ENCODE data around the gene GYPB. TPM values are rescaled to one million over a fixed set of nuclear protein-coding genes. Genes with fewer than 3 reads are reported as not detected.
"Not testable (repeated sequence)": the region's sequence is repeated elsewhere in the genome, so short reads cannot be mapped to it uniquely, and the experiment has no call there.

The GYPB gene
- total RNA-seq, 1 donor from 2014 or later = not detected

DNA sequence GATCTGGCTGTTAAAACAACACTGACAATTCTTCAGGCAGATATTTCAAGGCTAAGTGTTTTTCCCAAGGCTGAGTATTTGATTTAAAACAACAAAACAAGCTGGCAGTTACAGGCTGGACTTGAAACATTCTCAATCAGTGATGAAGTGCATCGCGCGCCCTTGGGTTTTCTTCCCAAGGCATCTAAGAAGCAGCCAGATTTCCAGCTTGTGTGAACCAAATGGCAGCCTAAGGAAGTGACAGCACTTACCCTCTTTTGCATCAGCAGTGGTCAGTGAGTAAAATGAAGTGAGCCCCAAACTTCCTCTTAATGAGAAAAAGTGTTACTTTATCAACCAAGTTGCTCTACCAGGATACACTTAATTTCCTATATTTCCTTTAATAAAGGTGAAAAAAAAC is 12.2 kb upstream of the GYPB start:
- H3K4me3 Mint-ChIP-seq (ENCODE audit: unreplicated experiment); H4K20me1 ChIP-seq (ENCODE audit: insufficient read depth, low read length); H3K9me3 Mint-ChIP-seq (ENCODE audit: unreplicated experiment); H3K36me3 Mint-ChIP-seq (ENCODE audit: low read depth, unreplicated experiment); H3K27me3 ChIP-seq (ENCODE audit: insufficient read depth, low read length); H3K4me3 ChIP-seq (ENCODE audit: insufficient read depth, low read depth, low read length); H3K4me1 Mint-ChIP-seq (ENCODE audit: low read depth, unreplicated experiment); H3K4me1 ChIP-seq (ENCODE audit: insufficient read depth, low read length); DNase-seq (ENCODE audit: low read depth); H3K9ac ChIP-seq (ENCODE audit: low read length); H3K4me2 ChIP-seq (ENCODE audit: low read length); H3K9me3 ChIP-seq (ENCODE audit: insufficient read depth, low read depth, low read length); H3K79me2 ChIP-seq (ENCODE audit: insufficient read depth, low read length); H3K36me3 ChIP-seq (ENCODE audit: insufficient read depth, low read length); H3K27ac ChIP-seq (ENCODE audit: low read depth, low read length); FAIRE-seq; H2AFZ ChIP-seq (ENCODE audit: low read depth, low read length); H3K27ac Mint-ChIP-seq (ENCODE audit: unreplicated experiment); H3K27me3 Mint-ChIP-seq (ENCODE audit: low read depth, unreplicated experiment): not testable (repeated sequence)

DNA sequence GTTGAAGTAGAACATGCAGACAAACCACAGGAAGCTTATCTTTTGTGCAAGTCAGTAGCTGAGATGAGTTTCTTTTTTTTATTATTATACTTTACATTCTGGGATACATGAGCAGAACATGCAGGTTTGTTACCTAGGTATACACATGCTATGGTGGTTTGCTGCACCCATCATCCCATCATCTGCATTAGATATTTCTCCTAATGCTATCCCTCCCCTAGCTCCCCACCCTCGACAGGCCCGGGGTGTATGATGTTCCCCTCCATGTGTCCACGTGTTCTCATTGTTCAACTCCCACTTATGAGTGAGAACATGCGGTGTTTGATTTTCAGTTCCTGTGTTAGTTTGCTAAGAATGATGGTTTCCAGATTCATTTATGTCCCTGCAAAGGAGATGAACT is 11.5 kb upstream of the GYPB start:
- not testable (repeated sequence) for FAIRE-seq; H3K9me3 Mint-ChIP-seq (ENCODE audit: unreplicated experiment); H3K27ac ChIP-seq (ENCODE audit: low read depth, low read length); H3K27ac Mint-ChIP-seq (ENCODE audit: unreplicated experiment); H4K20me1 ChIP-seq (ENCODE audit: insufficient read depth, low read length); H3K4me3 Mint-ChIP-seq (ENCODE audit: unreplicated experiment); H3K36me3 ChIP-seq (ENCODE audit: insufficient read depth, low read length); H3K27me3 ChIP-seq (ENCODE audit: insufficient read depth, low read length); H3K27me3 Mint-ChIP-seq (ENCODE audit: low read depth, unreplicated experiment); DNase-seq (ENCODE audit: low read depth); H3K79me2 ChIP-seq (ENCODE audit: insufficient read depth, low read length); H3K4me3 ChIP-seq (ENCODE audit: insufficient read depth, low read depth, low read length); H3K4me1 Mint-ChIP-seq (ENCODE audit: low read depth, unreplicated experiment); H3K9ac ChIP-seq (ENCODE audit: low read length); H3K4me2 ChIP-seq (ENCODE audit: low read length); H3K36me3 Mint-ChIP-seq (ENCODE audit: low read depth, unreplicated experiment); H3K4me1 ChIP-seq (ENCODE audit: insufficient read depth, low read length); H2AFZ ChIP-seq (ENCODE audit: low read depth, low read length); H3K9me3 ChIP-seq (ENCODE audit: insufficient read depth, low read depth, low read length)

DNA sequence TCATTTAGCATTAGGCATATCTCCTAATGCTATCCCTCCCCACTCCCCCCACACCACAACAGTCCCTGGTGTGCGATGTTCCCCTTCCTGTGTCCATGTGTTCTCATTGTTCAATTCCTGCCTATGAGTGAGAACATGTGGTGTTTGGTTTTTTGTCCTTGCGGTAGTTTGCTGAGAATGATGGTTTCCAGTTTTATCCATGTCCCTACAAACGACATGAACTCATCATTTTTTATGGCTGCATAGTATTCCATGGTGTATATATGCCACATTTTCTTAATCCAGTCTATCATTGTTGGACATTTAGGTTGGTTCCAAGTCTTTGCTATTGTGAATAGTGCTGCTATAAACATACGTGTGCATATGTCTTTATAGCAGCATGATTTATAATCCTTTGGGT is 7.5 kb upstream of the GYPB start:
- not testable (repeated sequence) for H4K20me1 ChIP-seq (ENCODE audit: insufficient read depth, low read length)

DNA sequence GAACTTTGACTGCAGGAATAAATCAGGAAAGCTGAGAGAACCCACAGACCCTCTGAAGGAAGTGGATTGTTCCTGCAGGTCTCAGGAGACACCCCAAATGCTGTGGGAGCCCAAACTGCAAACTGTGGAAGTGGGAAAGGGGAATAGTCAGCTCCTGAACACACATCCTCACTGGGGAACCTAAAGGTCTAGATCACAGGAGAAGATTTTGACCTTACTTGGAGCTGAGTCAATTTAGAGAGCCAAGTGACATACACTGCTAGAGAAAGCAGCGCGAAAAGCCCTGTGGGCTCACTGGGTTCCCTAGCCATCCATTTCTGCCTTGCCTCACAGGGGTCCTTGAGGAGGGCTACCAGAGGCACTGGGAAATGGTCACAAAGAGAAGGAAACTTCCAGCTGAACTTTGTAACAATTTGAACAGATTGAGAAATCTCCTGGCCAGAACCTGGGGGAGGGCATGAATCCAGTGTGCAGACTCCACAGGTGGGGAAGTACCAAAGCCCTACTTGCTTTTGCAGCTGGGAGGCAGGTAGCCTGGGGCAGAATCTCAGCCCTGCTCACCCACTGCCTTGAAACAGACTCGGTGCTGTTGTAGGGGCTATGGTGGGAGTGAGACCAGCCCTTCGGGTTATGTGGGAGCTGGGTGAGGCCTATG is 5.3 kb upstream of the GYPB start:
- H3K4me2 ChIP-seq (ENCODE audit: low read length); H3K4me1 Mint-ChIP-seq (ENCODE audit: low read depth, unreplicated experiment); H2AFZ ChIP-seq (ENCODE audit: low read depth, low read length); H3K4me3 ChIP-seq (ENCODE audit: insufficient read depth, low read depth, low read length); H3K36me3 ChIP-seq (ENCODE audit: insufficient read depth, low read length); H3K9ac ChIP-seq (ENCODE audit: low read length); H3K27me3 Mint-ChIP-seq (ENCODE audit: low read depth, unreplicated experiment); H3K27me3 ChIP-seq (ENCODE audit: insufficient read depth, low read length); H3K36me3 Mint-ChIP-seq (ENCODE audit: low read depth, unreplicated experiment); H3K27ac Mint-ChIP-seq (ENCODE audit: unreplicated experiment); H3K27ac ChIP-seq (ENCODE audit: low read depth, low read length); H3K9me3 ChIP-seq (ENCODE audit: insufficient read depth, low read depth, low read length); H3K9me3 Mint-ChIP-seq (ENCODE audit: unreplicated experiment); H3K79me2 ChIP-seq (ENCODE audit: insufficient read depth, low read length); DNase-seq (ENCODE audit: low read depth); H3K4me1 ChIP-seq (ENCODE audit: insufficient read depth, low read length); H3K4me3 Mint-ChIP-seq (ENCODE audit: unreplicated experiment); H4K20me1 ChIP-seq (ENCODE audit: insufficient read depth, low read length); FAIRE-seq: not testable (repeated sequence)

More for the DNA sequence above, 7.5 kb upstream of the GYPB start:
- not testable (repeated sequence) for H3K27ac Mint-ChIP-seq (ENCODE audit: unreplicated experiment); H3K4me3 ChIP-seq (ENCODE audit: insufficient read depth, low read depth, low read length); DNase-seq (ENCODE audit: low read depth); H3K36me3 Mint-ChIP-seq (ENCODE audit: low read depth, unreplicated experiment); H3K79me2 ChIP-seq (ENCODE audit: insufficient read depth, low read length); H3K4me3 Mint-ChIP-seq (ENCODE audit: unreplicated experiment); H3K4me1 Mint-ChIP-seq (ENCODE audit: low read depth, unreplicated experiment); H3K27me3 ChIP-seq (ENCODE audit: insufficient read depth, low read length); H3K4me2 ChIP-seq (ENCODE audit: low read length); H2AFZ ChIP-seq (ENCODE audit: low read depth, low read length); H3K27me3 Mint-ChIP-seq (ENCODE audit: low read depth, unreplicated experiment); H3K36me3 ChIP-seq (ENCODE audit: insufficient read depth, low read length); H3K9me3 ChIP-seq (ENCODE audit: insufficient read depth, low read depth, low read length); H3K4me1 ChIP-seq (ENCODE audit: insufficient read depth, low read length); H3K27ac ChIP-seq (ENCODE audit: low read depth, low read length); H3K9ac ChIP-seq (ENCODE audit: low read length); H3K9me3 Mint-ChIP-seq (ENCODE audit: unreplicated experiment); FAIRE-seq

DNA sequence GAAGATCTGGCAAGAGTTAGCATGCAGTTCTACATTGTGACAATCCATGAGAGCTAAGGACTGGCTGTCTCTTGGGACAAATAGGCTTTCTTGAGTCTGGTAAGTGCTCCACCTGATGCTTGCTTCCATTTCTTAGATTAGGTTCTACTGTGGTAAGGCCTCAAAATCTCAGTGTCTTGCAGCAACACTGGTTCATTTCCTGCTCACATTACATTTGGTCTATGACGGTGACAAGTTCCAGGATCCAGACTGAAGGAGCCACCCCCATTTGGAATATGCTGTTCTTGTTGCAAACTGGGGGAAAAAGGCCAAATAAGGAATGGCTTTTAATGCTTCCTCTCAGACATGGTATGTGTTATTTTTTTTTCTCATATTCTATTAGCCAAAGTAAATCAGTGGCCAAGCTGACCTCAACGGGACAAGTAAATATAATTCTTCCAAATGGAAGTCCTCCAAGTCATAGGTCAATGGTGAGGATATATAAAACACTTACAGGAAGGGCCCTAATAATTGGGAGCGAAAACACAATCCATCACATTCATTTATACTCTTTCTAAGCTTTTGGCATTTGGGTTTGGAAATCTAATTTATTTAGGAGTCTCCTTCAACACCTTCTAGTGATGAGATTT is 3.7 kb upstream of the GYPB start:
- H3K27ac Mint-ChIP-seq (ENCODE audit: unreplicated experiment); FAIRE-seq: not testable (repeated sequence)

More for the DNA sequence above, 3.7 kb upstream of the GYPB start:
- H3K27ac ChIP-seq (ENCODE audit: low read depth, low read length); H3K27me3 ChIP-seq (ENCODE audit: insufficient read depth, low read length); H3K4me2 ChIP-seq (ENCODE audit: low read length); H2AFZ ChIP-seq (ENCODE audit: low read depth, low read length); H4K20me1 ChIP-seq (ENCODE audit: insufficient read depth, low read length); H3K9ac ChIP-seq (ENCODE audit: low read length); H3K27me3 Mint-ChIP-seq (ENCODE audit: low read depth, unreplicated experiment); H3K4me3 ChIP-seq (ENCODE audit: insufficient read depth, low read depth, low read length); H3K9me3 ChIP-seq (ENCODE audit: insufficient read depth, low read depth, low read length); DNase-seq (ENCODE audit: low read depth); H3K4me1 Mint-ChIP-seq (ENCODE audit: low read depth, unreplicated experiment); H3K79me2 ChIP-seq (ENCODE audit: insufficient read depth, low read length); H3K4me3 Mint-ChIP-seq (ENCODE audit: unreplicated experiment); H3K36me3 ChIP-seq (ENCODE audit: insufficient read depth, low read length); H3K4me1 ChIP-seq (ENCODE audit: insufficient read depth, low read length); H3K36me3 Mint-ChIP-seq (ENCODE audit: low read depth, unreplicated experiment); H3K9me3 Mint-ChIP-seq (ENCODE audit: unreplicated experiment): not testable (repeated sequence)
